Common myeloid progenitor, CD34-positive (primary cell): ENCODE data around the gene BAIAP2.

Source experiments
- CTCF ChIA-PET: fragments of 350-600 bp; sonication (Branson Sonifier 250); formaldehyde crosslinking; loops from one replicate; lab custom pipeline; 2021; ENCODE audit warnings: antibody characterized with exemption; lab: Charles Lee
- POLR2A ChIA-PET: fragments of 350-600 bp; sonication (Branson Sonifier 250); formaldehyde crosslinking; loops from one replicate; lab custom pipeline; 2021; ENCODE audit warnings: antibody characterized with exemption; lab: Charles Lee
- DNase-seq, 3 donors: peaks; one replicate each; pipeline versions ENCODE4 v3.0.0 to v3.0.0-alpha.2; 2013
- H3K27ac ChIP-seq, 2 experiments: 1 replicate in 1 of 2; 2 replicates in 1 of 2; pipeline ENCODE4 v1.7.0; 2013; ENCODE audit warnings: inconsistent platforms in 2 of 2, low read length in 2 of 2, mild to moderate bottlenecking in 2 of 2, low read depth in 1 of 2, moderate library complexity in 1 of 2; ENCODE audit not compliant: severe bottlenecking in 2 of 2, insufficient read depth in 1 of 2, poor library complexity in 1 of 2
- H3K27me3 ChIP-seq, 5 experiments: replicated peaks in 2 of 5; 1 replicate in 3 of 5; 2 replicates in 2 of 5; pipeline versions ENCODE4 v1.6.1 to v1.7.0; 2013; ENCODE audit warnings: low read length in 4 of 5, mild to moderate bottlenecking in 2 of 5, moderate library complexity in 2 of 5, inconsistent platforms in 1 of 5; ENCODE audit not compliant: insufficient read depth in 5 of 5, control insufficient read depth in 4 of 5
- H3K36me3 ChIP-seq, 4 experiments: 1 replicate in 2 of 4; 2 replicates in 2 of 4; pipeline versions ENCODE4 v1.6.1 to v1.7.0; 2013; ENCODE audit warnings: low read length in 3 of 4, control low read depth in 1 of 4, mild to moderate bottlenecking in 1 of 4; ENCODE audit not compliant: control insufficient read depth in 4 of 4, insufficient read depth in 4 of 4
- H3K4me1 ChIP-seq, 4 experiments: 1 replicate in 3 of 4; 2 replicates in 1 of 4; pipeline versions ENCODE4 v1.6.1 to v1.7.1; 2013; ENCODE audit warnings: low read length in 3 of 4, mild to moderate bottlenecking in 3 of 4, control low read depth in 1 of 4, inconsistent platforms in 1 of 4, moderate library complexity in 1 of 4; ENCODE audit not compliant: control insufficient read depth in 4 of 4, insufficient read depth in 4 of 4; ENCODE audit errors: control extremely low read depth in 1 of 4
- H3K4me3 ChIP-seq, 7 experiments: 1 replicate in 4 of 7; 2 replicates in 3 of 7; pipeline versions ENCODE4 v1.5.1 to v1.7.0; 2013; ENCODE audit warnings: mild to moderate bottlenecking in 7 of 7, low read length in 6 of 7, moderate library complexity in 6 of 7, inconsistent platforms in 2 of 7, low read depth in 2 of 7, control low read depth in 1 of 7; ENCODE audit not compliant: insufficient read depth in 4 of 7, control insufficient read depth in 1 of 7; ENCODE audit errors: extremely low read depth in 1 of 7
- H3K9me3 ChIP-seq, 5 experiments: 1 replicate in 4 of 5; 2 replicates in 1 of 5; pipeline versions ENCODE4 v1.6.1 to v1.7.1; 2013; ENCODE audit warnings: low read length in 4 of 5, mild to moderate bottlenecking in 2 of 5, inconsistent platforms in 1 of 5, low read depth in 1 of 5, moderate library complexity in 1 of 5; ENCODE audit not compliant: control insufficient read depth in 4 of 5, insufficient read depth in 2 of 5; ENCODE audit errors: control extremely low read depth in 1 of 5
- WGBS: methylation state at CpG from one replicate; pipeline ENCODE4 v1.1.5; 2013; ENCODE audit not compliant: insufficient coverage; 5-methylcytosine and 5-hydroxymethylcytosine counted together

The BAIAP2 gene

DNA sequence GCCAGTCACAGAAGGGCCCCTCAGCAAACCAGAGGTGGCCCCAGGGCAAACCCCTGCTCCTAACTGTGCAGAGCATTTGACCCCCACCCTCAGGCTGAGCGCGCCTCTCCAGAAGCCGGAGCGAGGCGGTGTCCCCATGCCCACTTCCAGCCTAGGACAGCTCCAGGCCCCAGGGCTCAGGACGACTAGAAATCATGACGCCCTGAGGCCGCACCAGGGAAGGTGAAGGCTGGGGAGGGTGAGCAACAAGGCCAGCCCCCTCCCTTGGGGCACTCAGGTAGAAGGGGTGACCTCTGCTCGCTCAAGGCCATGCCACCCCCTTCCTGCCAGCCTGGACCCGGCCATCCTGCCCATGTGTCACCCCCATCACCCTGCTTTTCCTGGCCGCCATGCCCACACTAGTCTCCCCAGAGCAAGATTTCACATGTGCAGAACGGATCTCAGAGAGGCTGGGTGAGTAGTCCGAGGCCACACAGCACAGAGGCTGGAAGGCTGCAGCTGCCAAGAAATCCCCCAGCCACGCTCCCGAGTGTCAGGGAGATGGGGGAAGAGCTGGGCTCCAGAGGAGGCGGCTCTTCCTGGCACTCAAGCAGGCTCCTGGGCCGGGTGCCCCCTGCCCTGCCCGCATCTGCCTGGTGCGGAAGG, 128.2 kb downstream of the BAIAP2 start:
- DNase-seq = no peak
- ChIA-PET POLR2A (no interaction called here), CTCF (no interaction called here)
- Histone ChIP-seq H3K4me3 (no peak overlapping the region), H3K4me1 (peaks cover 0 to 31% (median 27%) of the 10 kb centered on the region in 4 experiments), H3K9me3 (no peaks in the 10 kb centered on the region), H3K36me3 (no peaks in the 10 kb centered on the region), H3K27ac (no peak overlapping the region), H3K27me3 (peaks cover 0 to 9% (median 0%) of the 10 kb centered on the region in 5 experiments)
- WGBS = 95% methylated on average over 11 of the region's 19 CpGs

DNA sequence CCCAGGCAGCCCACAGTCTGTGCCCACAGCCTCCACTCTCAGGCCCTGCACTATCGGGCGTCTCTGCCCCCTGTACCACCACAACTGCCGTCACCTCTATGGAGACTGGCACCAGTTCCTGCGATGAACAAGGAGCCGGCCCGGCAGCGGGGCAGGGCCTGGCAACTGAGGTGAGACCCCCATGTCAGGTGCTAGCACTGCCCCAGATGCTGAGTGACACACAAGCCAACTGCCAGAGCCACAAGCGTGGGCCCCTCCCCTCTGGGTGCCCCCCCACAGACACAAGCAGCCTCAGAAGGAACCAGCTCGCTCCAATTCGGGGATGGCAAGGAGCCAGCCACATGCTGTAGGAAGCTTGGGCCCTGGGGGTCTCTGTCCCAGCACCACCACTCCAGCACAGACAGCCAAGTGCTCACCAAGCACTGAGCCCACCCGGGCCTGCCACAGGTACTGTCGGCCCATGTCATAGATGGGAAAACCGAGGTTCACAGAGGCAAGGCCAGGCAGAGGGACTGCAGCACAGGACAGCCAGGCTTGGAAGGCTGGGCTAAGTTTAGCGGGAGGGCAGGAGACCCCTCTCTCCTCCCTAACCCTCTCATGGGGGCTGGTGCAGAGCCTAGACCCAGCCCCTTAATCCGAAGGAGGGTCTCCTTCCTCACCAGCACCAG, 128.9 kb downstream of the BAIAP2 start:
- POLR2A ChIA-PET = no interaction called here
- no peak for DNase-seq
- Histone ChIP-seq H3K4me3 (no peak overlapping the region), H3K4me1 (peaks cover 0 to 31% (median 27%) of the 10 kb centered on the region in 4 experiments), H3K27me3 (peaks cover 0 to 9% (median 0%) of the 10 kb centered on the region in 5 experiments), H3K36me3 (no peaks in the 10 kb centered on the region), H3K9me3 (no peaks in the 10 kb centered on the region), H3K27ac (no peak overlapping the region)
- CTCF ChIA-PET = interaction anchor here (0.8 to 1.1 kb wide), 2 partner anchors 21 to 37 kb away, joined by 3 to 5 read pairs; no protein-coding TSS in a partner anchor
- WGBS = 94% methylated on average over 14 of the region's 15 CpGs

DNA sequence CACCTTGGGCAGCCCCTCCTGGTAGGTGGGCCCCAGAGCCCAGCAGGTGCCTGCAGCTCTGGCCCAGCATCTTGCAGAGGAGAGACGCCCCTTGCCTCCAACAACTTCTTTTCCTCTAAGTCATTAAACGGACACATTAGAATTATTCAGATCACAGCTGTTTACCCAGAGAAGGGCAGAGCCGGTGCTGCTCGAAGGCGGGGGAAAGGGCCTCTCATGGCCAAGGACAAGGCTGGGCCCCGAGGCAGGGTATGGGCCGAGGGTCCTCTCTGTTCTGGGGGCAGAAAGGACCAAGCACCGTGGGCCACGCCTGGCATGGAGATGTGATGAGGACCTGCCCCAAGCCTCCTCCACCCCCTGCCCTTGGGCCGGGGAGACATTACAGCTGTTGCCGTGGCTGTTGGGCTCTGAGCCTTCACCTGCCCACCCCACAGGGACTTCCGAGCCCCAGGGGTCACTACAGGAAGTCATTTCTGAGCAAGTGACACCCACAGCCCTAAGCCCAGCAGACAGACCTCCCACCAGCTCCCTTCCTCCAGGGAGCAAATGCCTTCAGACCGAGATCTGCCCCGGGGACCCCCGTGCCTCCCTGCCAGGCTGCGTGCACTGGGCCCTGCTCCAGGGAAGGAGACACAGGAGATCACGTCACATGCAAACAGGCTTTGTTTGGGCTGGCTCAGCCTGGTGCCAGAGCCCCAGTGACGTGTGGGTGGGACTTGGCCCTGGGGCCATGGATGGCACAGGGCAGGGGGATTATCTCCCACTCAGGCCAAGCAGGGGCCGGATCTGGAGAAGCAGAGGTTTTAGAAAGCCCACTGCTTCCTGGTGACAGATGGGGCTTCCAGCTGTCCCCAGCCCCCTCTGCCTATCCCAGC, 129.7 kb downstream of the BAIAP2 start:
- Histone ChIP-seq H3K36me3 (no peaks in the 10 kb centered on the region), H3K9me3 (no peaks in the 10 kb centered on the region), H3K27ac (no peak overlapping the region), H3K27me3 (peaks cover 0 to 9% (median 0%) of the 10 kb centered on the region in 5 experiments), H3K4me1 (peaks cover 0 to 28% (median 24%) of the 10 kb centered on the region in 4 experiments), H3K4me3 (no peak overlapping the region)
- 86% methylated on average over 18 of the region's 19 CpGs for WGBS
- CTCF ChIA-PET = interaction anchor here (0.8 to 1.1 kb wide), 2 partner anchors 22 to 36 kb away, joined by 3 to 5 read pairs; no protein-coding TSS in a partner anchor
- DNase-seq = no peak
- POLR2A ChIA-PET = no interaction called here

DNA sequence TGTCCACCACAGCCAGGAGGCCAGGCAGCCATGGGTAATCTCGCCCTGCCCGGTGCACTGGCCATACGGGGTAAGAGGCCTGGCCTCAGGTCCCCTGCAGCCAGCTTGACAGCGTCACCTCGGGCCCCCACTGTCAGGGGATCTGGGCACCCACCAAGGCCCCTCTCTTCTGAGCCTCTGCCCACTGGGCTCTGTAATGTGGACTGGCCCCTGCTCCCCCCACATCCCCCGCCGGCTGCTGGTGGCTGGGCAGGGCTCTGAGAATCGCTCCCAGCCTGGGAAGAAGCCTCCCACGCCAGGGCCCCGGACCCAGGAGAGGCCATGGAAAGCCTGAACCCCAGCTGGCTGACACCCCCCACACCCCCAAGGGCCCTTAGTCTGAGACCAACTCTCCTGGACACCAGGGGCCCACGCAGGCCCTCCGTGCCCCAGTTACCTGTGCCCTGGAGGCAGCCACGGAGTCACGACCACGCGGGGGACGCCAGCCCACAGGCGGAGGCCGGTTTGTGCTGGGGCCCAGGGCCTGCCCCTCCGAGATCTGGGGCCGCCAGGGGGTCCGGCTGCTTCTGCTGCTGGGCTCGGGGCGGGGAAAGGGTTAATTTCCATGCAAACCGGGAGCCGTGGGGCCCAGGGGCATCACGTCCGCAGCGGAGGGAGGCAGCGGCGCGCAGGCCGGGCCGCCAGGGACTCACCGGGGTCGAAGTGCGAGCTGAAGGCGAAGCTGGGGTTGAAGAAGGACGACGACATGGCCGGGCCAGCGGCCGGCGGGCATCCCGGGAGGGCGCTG, 130.5 kb downstream of the BAIAP2 start, which contains the start of gene PVALEF:
TSS of gene PVALEF (plus strand) at position 262 of the 787 bp plus-strand sequence. CDS start 15,720 bp downstream, outside the sequence.
- Histone ChIP-seq H3K4me1 (peaks cover 0 to 20% (median 17%) of the 10 kb centered on the region in 4 experiments), H3K27ac (no peak within 1 kb of the TSS), H3K27me3 (peaks cover 0 to 9% (median 0%) of the 10 kb centered on the region in 5 experiments), H3K36me3 (no peaks in the 10 kb centered on the region), H3K9me3 (no peaks in the 10 kb centered on the region), H3K4me3 (peak within 1 kb of the TSS; percentile 10 to 67 (median 38))
- 27% methylated on average over 37 of the region's 46 CpGs for WGBS
- POLR2A ChIA-PET = interaction anchor here (1.0 kb wide), 1 partner anchor 11 kb away, joined by 3 read pairs; no protein-coding TSS in a partner anchor
- DNase-seq = peak in 2 of 3 donors; percentile 24 to 35
- CTCF ChIA-PET = interaction anchor here (1.1 kb wide), 1 partner anchor 22 kb away, joined by 3 read pairs; no protein-coding TSS in a partner anchor

DNA sequence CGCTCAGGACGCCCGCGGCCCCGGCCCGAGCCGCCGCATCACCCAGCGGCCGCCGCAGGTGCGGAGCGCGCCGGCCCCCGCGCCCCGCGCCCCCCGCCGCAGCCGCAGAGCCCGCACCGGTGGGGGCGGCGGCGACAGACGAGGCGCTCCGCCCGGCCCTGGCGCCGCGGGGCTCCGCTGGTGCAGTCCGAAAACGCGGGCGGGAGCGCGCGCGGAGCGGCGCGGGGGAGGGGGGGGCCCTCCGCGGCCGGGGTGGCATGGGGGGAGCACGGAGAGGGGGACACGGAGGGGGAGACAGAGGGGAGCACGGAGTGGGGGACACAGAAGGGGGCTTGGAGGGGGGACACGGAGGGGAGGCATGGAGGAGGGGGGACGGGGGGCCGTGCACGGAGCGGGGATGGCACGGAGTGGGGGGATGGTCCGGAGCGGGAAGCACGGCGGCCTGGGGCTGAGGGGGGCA, 131.1 kb downstream of the BAIAP2 start, which contains the start of gene AATK:
TSS of gene AATK (minus strand) at position 189 of the 460 bp plus-strand sequence. CDS start 229 bp downstream, outside the sequence.
- ChIA-PET POLR2A (interaction anchor here (1.0 kb wide), 1 partner anchor 12 kb away, joined by 3 read pairs; no protein-coding TSS in a partner anchor), CTCF (no interaction called here)
- Histone ChIP-seq H3K27me3 (peaks cover 0 to 9% (median 0%) of the 10 kb centered on the region in 5 experiments), H3K36me3 (no peaks in the 10 kb centered on the region), H3K4me3 (peak within 1 kb of the TSS; percentile 24 to 67 (median 43)), H3K4me1 (peaks cover 0 to 13% (median 11%) of the 10 kb centered on the region in 4 experiments), H3K27ac (no peak within 1 kb of the TSS), H3K9me3 (no peaks in the 10 kb centered on the region)
- WGBS = 0% methylated on average over 25 of the region's 62 CpGs
- DNase-seq = peak in 2 of 3 donors; percentile 34 to 36
